Measurements from ENCODE around the gene PDCD4.
A peak's percentile ranks its signal among the peaks of the same experiment; 100 is the strongest.

Gene PDCD4

GRCh38 chr10:110843031-110843430 lies 28.7 kb upstream of the PDCD4 start:
- DNase-seq: no peak

- no peak for DNase-seq
Measured at GRCh38 chr10:110843796-110844616, 27.7 kb upstream of the PDCD4 start.

DNA sequence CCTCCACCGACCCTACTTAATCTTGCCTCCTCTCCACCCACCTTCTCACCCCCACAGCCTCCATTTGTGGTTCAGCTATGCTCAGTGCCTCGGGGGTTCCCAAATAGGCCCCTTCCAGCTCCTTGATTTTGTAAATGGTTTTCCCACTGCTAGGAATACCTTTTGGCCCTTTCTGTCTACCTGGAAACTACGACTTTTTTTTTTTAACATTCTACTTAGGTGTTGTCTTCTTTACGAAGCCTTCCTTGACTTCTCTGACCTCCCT lies 27.2 kb upstream of the PDCD4 start:
- DNase-seq: no peak

DNA sequence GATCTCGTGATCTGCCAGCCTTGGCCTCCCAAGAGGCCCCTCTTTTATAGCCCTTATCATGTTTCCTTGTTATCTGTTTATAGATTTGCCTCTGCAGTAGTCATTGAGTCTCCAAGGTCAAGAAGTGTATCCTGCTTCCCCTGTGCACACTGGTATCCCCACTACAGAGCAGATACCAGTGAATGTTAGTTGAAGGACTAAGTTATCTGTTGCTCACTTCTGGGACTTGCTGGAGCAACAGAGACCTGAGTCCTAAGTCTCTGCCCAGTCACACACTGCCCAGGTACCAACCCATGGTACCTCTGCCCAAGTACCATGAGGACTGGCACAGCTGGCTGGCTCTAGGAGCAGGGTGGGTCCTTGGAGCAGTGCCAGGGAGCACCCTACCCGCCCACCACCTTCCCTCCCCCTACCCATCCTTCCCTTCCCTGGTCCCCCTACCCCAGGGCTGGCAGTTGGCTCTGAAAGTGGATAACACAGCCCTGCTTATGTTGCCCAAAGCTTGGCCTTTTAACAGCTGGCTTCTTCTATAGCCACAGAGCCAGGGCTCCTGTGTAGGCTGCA lies 26.5 kb upstream of the PDCD4 start:
- no peak for DNase-seq

DNA sequence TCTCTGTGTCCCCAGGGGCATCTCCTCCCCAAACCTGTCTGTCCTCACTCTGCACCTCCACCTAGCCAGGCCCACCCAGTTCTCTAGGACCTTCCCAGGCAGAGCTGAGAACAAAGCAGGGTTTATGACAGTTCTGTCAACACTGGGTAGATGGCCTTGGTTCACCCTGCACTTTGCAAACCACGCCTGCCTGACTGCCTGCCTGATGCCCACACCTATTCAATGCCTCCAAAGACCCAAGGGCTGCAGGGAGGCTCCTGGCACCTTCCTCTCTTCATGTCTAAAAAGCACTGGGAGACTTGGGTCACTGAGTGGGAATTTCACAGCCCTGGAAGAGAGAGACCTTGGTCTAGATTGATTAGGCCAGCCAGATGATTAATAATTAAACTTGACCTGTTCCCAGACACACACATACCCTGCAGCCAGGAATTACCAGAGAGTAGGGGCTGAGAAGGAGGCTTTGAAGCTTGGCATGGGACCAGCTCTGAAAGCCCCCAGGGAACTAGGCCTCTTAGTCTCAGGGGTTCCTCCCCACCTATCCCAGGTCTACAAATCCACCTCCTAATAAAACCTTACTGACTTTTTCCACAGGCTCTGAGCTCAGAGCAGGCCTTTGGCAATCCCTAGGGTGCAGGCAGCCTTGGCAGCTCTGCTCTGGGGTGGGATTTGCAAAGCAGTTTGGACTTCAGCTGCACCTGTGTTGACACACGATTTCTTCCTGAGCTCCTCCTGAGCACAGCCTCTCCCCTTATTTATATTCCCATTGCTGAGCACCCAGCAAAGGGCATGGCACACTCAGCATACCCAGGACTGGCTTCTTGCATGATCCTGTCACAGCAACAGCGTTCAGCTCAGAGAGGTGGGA lies 25.7 kb upstream of the PDCD4 start:
- no peak for DNase-seq

DNA sequence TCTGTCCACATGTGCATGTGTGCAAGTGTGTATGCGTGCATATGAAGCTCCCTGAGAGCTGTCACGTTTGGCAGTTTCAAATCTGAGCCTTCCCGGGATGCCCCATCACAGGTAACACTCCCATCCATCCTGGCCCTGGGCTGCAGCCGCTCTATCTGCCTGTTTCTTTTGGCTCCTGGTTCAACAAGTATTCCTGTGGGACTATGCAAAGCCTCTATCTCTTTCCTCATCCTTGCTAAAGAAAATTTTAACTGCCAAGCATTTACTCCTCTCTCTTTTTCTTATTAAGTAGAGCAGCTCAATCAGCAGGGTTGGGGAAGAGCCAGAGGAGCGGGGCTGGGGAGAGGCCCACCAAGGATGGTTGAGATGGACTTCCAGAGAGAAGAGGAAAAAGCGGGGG lies 24.4 kb upstream of the PDCD4 start:
- no peak for DNase-seq

DNA sequence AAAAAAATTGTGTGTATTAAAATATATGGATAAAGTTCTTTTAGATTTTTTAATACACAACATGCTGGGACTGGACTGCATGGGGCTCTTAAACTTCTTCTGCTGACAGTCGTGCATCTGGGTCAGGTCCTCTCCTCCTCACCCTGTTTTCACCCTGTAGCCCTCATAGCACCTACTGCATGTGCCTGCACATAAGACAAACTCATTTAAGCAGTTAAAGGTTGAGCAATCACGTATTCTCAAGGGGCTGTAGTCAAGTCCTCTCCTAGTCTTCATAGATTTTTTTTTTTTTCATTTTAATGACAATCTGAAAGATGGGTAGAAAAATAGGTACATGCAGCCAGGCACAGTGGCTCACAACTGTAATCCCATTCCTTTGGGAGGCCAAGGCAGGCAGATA lies 23.6 kb upstream of the PDCD4 start:
- DNase-seq: no peak

DNA sequence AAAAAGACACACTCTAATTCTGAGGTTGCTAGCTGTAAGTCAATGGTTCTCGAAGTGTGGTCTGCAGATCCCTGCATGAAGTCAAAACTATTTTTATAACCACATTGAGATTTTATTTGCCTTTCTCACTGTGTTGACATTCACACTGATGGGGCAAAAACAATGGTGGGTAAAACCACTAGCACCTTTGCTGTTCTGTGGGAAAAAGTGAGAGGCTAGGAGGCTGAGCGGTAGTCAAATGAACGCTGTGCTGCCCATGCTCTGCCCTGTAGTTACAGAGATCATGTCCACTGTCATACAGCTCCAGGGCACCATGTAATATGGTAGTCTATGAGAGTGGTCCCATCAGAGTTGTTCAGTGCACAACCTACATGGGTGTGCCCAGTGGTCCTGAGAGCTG lies 21.6 kb upstream of the PDCD4 start:
- peak; percentile 25 for DNase-seq

DNA sequence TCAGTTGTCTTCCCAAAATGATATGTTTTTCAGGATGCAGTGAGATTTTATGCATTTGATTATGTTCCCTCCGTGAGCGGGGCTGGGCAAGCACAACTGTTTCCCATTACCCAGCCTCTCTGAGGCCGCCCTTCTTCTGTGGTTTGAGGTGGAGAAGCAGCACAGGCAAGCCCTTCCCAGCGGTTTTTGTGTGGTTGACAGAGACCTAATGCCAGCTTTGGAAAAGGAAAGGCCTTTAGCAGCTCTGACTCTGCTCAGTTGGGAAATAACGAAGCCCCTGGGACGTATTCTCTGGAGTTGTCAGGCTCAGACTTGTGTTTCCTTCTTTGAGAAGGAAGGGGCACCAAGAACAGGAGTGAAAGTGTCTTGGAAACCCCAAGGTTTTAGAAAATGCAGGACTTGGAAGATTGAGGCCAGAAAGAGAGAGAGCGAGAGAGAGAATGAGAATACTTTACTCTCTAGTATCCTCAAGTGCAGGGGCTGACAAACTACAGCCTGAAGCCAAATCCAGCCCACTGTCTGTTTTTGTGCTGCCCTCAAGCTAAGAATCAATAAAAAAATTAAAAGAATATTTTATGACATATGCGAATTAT lies 20.6 kb upstream of the PDCD4 start:
- no peak for DNase-seq

- DNase-seq: peak; percentile 19
Measured at GRCh38 chr10:110852255-110852896, 19.4 kb upstream of the PDCD4 start.

GRCh38 chr10:110852947-110853346 lies 18.8 kb upstream of the PDCD4 start:
- no peak for DNase-seq

- DNase-seq: no peak
Measured at GRCh38 chr10:110853921-110854605, 17.7 kb upstream of the PDCD4 start.

GRCh38 chr10:110857265-110858171 lies 14.2 kb upstream of the PDCD4 start:
- no peak for DNase-seq

- DNase-seq: no peak
Measured at GRCh38 chr10:110858297-110858934, 13.3 kb upstream of the PDCD4 start.

DNA sequence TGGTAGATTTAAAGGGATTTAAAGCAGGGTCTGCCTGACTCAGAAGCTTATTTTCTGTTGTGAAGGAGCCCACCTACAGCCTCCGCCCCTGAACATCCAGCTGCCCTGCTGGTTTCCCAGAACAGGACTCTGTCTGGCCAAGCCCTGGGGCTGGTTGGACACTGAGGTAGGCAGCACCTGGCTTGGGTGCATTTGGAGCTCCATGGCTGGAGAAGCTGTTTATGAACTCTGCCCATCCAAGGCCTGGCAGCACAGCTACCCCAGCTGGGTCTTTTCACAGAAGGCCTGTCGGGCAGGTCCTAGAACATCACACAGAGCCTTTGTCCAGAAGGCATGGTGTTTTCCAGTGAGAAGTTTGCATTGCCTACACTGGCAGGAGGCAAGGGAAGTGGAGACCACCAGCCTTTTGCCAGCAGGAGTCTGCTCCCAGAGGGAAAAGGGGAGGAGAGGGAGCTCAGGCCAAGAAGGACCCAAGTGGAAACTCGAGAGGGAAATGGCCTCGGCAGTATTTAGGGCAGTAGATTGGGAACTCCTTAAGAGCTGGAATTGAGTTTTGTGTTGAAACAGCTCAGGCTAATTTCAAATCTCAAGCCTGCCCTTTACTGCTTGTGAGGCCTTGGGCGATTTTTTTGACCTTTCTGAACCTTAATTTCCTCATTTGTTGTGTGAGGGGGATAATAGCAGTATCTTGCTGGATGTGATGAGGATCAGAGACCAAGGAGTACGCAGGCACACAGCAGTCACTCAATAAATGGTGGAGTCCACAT lies 12.3 kb upstream of the PDCD4 start:
- DNase-seq: no peak

DNA sequence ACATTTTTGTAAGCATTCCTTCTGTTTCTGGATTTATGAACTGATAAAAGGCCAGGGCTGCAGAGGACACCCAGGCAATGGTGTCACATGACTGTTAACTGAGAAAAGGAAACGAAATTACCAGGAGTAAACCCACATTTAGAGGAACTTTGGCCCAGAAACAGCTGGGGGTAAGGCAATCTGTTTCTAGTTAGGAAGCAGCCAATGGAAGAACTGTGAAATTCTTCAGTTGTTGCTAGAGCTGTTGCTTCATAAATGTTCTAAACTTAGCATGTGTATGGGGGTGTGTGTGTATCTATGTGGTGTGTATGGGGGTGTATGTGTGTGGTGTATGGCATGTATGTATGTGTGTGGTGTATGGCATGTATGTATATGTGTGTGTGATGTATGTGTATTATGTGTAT lies 11.8 kb upstream of the PDCD4 start:
- DNase-seq: no peak

GRCh38 chr10:110860576-110861241 lies 11.0 kb upstream of the PDCD4 start:
- peak; percentile 52 for DNase-seq

DNA sequence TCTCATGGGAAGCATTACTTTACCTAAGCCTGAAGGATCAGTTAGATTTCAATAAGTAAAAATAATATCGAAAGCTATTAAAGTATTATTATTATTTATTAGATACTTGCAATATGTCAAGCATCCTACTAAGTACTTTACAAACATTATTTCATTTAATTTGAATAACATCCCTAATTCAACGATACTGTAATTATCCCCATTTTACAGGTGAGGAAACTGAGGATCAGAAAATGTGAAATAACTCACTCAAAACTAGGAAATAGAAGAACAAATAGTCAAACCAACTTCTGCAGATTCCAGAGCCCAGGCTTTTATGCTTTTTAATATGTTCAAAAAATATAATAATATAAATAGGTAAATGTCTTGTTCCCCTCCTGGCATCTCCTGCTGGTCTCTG lies 10.3 kb upstream of the PDCD4 start:
- no peak for DNase-seq

- no peak for DNase-seq
Measured at GRCh38 chr10:110861930-110862649, 9.6 kb upstream of the PDCD4 start.

Data from NK-92 treated with Interleukin-12 subunit alpha and Interleukin-12 subunit beta, amount 100 ng/mL, for 24 hours (cell line).